ENCODE results near the gene EPHA5. TPM values are rescaled to one million over a fixed set of nuclear protein-coding genes. Genes with fewer than 3 reads are reported as not detected.

Gene EPHA5
- total RNA-seq, 1 donor from 2014 or later, result not detected

GRCh38 chr4:65482410-65482809 lies 187.9 kb downstream of the EPHA5 start:
- DNase-seq, result peak; percentile 2

- no peak for DNase-seq
Observed at GRCh38 chr4:65472531-65472930, 197.8 kb downstream of the EPHA5 start.

GRCh38 chr4:65467068-65467680 lies 203.1 kb downstream of the EPHA5 start:
- no peak for DNase-seq

- DNase-seq, result no peak
Observed at GRCh38 chr4:65461781-65462180, 208.5 kb downstream of the EPHA5 start.

GRCh38 chr4:65457011-65457410 lies 213.3 kb downstream of the EPHA5 start:
- DNase-seq, result no peak

GRCh38 chr4:65456579-65456978 lies 213.7 kb downstream of the EPHA5 start:
- no peak for DNase-seq

GRCh38 chr4:65453398-65453797 lies 216.9 kb downstream of the EPHA5 start:
- no peak for DNase-seq

DNA sequence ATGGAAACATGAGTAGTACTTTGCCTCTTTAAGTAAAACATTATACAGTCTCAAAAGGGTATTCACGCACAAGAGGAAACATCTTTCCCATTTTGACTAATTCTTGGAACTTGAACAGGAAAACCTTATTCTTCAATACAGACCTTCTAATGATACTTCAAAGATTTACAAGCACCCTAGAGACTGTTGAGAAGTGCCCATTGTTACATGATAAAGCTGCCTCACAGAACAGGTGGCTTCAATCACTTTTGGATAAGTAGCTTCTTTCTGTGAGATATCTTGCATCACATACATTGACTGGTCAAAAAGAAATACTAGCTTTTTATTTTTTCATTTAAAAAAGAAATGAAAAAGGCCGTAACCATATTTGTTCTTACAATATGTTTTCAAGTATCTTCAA lies 219.4 kb downstream of the EPHA5 start:
- DNase-seq, result no peak

- DNase-seq, result peak; percentile 36
Observed at GRCh38 chr4:65437102-65437501, 233.2 kb downstream of the EPHA5 start.

DNA sequence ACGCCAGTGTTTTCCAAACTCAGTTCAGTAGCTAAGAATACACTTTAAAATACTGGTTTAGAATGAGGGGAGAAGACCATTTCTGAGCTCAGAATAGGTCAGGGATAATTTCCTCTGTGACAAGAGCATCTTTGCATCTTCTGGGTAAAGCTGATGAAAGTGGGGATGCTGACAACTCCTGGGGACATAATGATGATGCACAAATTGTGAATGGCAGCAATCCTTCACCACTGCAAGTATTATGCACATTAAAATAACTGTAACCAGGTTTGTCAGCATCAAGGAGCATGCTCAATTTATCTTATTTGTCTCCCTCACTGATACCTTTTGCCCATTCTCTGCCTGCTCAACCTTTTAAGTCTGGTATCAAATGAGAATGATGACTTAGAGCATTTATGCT lies 248.2 kb downstream of the EPHA5 start:
- no peak for DNase-seq

GRCh38 chr4:65420036-65420435 lies 250.3 kb downstream of the EPHA5 start:
- no peak for DNase-seq

DNA sequence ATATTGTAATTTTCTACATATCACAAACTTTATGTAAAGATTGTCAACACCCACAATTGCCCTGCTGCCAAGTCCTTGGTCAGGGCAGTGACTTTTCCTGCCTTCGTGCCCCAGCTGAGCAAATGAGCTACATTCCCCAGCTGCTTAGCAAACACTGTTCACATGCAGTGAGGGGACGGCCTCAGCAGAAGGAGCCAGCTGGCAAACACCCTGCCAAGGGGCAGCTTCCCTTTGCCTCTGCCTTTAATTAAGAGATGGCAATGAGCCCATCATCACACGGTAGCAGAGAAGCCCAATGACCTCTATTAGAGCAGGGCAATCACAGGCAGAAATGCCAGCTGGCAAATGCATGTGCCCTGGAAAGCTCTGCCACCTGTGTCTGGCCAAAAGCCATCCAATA lies 253.4 kb downstream of the EPHA5 start:
- DNase-seq, result peak; percentile 2

DNA sequence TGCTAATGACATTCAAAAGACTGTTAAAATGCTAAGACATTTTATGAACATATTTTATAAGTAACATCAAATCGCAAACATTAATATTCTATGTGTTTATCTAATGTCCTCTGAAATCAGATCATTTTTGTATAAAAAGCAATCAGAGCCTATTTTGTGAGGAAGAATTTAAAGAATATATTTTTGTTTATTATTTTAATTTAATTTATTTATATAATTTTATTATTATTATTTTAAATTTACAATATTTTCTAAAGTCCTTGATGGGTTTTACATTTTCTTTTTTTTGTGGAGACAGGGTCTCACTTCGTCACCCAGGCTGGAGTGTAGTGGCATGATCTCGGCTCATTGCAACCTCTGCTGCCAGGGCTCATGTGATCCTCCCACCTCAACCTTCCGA lies 262.8 kb downstream of the EPHA5 start:
- DNase-seq, result no peak

DNA sequence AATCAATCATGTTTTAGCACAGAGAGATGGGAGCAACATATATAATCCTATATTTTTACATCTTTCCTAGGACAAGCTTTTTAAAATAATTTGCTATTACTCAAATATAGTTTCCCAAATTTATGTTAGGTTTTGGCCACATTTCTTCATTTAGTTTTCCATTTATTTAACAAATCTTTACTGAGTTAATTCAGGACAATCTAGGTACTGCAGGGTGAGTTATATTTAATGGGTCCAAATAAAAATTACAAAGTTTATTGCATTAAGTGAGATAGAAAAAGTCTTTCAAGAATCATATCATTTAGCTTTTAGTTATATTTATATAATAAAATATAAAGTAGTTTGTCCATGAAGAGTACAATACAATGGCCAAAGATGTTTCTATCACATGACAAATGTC lies 269.2 kb downstream of the EPHA5 start:
- no peak for DNase-seq

- DNase-seq, result no peak
Observed at GRCh38 chr4:65399084-65399483, 271.2 kb downstream of the EPHA5 start.

- no peak for DNase-seq
Observed at GRCh38 chr4:65393078-65393477, 277.2 kb downstream of the EPHA5 start.

GRCh38 chr4:65392488-65392887 lies 277.8 kb downstream of the EPHA5 start:
- no peak for DNase-seq

- DNase-seq, result no peak
Observed at GRCh38 chr4:65391814-65392213, 278.5 kb downstream of the EPHA5 start.

DNA sequence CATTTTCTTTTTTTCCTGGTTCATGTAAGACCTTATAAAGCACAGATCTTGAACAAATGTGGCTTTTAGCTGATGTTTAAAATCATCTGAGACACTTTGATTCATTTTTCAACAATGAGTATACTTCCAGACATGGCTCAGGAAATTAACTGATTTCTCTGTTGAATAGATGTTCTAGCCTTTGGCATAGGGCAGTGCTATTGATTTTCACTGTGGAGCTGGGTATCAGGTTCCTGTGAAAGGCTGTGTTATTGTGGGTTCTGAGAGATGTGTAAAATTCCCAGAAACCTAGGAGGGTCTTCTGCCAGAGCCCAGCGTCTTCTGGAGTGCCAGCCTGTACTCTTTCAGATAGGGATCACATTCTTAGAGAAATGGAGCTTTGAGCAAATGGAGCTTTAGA lies 278.9 kb downstream of the EPHA5 start:
- no peak for DNase-seq

- DNase-seq, result no peak
Observed at GRCh38 chr4:65386927-65387326, 283.4 kb downstream of the EPHA5 start.

- no peak for DNase-seq
Observed at GRCh38 chr4:65383589-65384305, 286.5 kb downstream of the EPHA5 start.

GRCh38 chr4:65381648-65382047 lies 288.6 kb downstream of the EPHA5 start:
- DNase-seq, result no peak

GRCh38 chr4:65370709-65371108 lies 299.6 kb downstream of the EPHA5 start:
- no peak for DNase-seq

DNA sequence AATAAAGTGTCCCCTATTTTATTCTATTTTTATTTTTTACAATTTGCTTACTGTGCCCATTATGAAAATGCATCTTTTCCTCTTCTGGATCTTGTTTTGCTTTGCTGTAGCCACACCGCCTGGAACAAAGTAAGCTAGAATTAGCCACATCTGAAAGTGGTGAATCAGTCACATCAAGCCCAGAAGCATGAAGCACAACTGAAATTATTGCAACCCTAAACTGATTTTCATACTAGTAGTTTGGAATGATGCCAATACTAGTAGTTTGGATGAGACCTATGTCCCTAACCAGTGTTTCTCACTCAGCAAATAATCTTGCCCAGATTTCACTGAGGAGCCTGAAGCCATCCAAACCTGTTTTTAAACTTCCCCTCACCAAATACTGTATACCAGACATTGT lies 303.0 kb downstream of the EPHA5 start:
- no peak for DNase-seq

DNA sequence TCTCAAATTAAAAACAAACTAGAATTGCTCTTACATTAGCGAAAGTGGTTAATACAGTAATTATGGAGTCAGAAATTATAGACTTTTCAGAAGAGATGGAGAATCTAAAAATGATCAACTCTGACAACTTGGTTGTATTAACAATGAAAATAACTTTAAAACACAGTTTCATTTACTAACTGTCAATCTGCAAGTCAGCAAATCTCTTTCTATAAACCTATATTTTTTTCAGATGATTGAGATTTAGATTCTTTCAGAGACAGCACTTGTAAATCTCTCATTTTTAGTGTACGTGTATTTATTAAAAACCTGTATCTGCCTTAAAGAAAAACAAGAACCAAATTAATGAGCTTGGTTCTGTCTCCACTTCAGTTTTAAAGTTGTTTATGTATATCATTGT lies 311.4 kb downstream of the EPHA5 start:
- DNase-seq, result no peak

Measured in dermis blood vessel endothelial cell (primary cell).